Measurements from ENCODE around the gene CATSPERE.

- TF ChIP-seq TSHZ2 (CRISPR knock-in tag; IDR thresholded peaks at IDR 0.05) (no peak), POU6F1 (CRISPR knock-in tag; IDR thresholded peaks at IDR 0.05; ENCODE audit: borderline replicate concordance, low read depth) (no peak), ZFP30 (CRISPR knock-in tag; IDR thresholded peaks at IDR 0.05) (no peak), PATZ1 (CRISPR knock-in tag; IDR thresholded peaks at IDR 0.05; ENCODE audit: borderline replicate concordance) (no peak), BACH2 (CRISPR knock-in tag; IDR thresholded peaks at IDR 0.05; ENCODE audit: borderline replicate concordance) (no peak), PPARA (CRISPR knock-in tag; IDR thresholded peaks at IDR 0.05; ENCODE audit: borderline replicate concordance) (no peak), ISL1 (CRISPR knock-in tag; IDR thresholded peaks at IDR 0.05) (no peak), ZNF565 (CRISPR knock-in tag; conservative IDR thresholded peaks at IDR 0.05; ENCODE audit: low read depth) (no peak), CSDC2 (CRISPR knock-in tag; IDR thresholded peaks at IDR 0.05) (no peak)
Measured at GRCh38 chr1:244576259-244576892, 115.3 kb downstream of the CATSPERE start.

Measured in SK-N-SH treated with all-trans-retinoic acid at 6 μM for 48 hours (cell line).